ENCODE data around the gene SPI1.

- TF ChIP-seq CTCF (IDR thresholded peaks at IDR 0.05), result no peak
- no peak for TF ChIP-seq TCF7L2 (IDR thresholded peaks at IDR 0.05; ENCODE audit: low read depth, low read length)
- no peak for TF ChIP-seq POLR2AphosphoS5 (IDR thresholded peaks at IDR 0.05; ENCODE audit: low read depth, low read length)
- no peak for TF ChIP-seq REST (IDR thresholded peaks at IDR 0.05; ENCODE audit: insufficient read depth in 1 of 2, low read depth in 2 of 2, low read length in 1 of 2)
Measured at GRCh38 chr11:47340010-47340409, 38.3 kb downstream of the SPI1 start.
